GM19467 (cell line): Measurements from ENCODE around the gene REEP6.

Experiments
- ATAC-seq: cut with Tn5 transposase; IDR thresholded peaks from one replicate; pipeline ENCODE4 v1.9.1; 2021; ENCODE audit warnings: mild to moderate bottlenecking, moderate library complexity; ENCODE audit not compliant: unreplicated experiment

Gene REEP6

DNA sequence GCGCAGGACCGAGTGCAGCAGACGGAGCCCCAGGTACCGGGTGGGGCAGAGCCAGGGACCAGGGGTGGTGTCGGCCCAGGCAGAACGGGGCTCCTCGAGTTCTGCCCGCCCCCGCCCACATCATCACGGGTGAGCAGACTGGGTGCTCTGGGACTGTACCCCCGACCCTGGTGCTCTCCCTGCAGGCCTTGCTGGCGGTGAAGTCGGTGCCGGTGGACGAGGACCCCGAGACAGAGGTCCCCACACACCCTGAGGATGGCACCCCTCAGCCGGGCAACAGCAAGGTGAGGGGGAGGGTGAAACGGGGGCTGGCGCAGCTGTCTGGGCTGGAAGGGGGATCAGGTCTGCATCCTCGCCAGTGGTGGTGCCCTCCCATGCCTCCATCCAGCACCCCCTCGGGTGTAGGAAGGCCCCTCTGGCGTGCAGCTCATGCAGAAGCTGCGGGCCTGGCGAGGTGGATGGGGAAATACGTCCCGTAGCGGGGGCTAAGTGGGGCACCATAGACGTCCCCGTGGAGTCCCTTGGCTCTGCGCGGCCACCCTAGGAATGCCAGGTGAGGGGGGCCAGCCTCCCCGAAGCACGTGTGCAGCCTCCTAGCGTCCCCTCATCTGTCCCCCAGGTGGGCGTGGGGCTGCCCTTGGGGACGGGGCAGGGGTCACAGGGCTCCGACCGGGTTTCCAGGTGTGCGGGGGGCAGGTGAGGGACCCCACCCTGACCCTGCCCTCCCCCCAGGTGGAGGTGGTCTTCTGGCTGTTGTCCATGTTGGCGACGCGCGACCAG lies 34.7 kb upstream of the REEP6 start:
- ATAC-seq, result no peak

DNA sequence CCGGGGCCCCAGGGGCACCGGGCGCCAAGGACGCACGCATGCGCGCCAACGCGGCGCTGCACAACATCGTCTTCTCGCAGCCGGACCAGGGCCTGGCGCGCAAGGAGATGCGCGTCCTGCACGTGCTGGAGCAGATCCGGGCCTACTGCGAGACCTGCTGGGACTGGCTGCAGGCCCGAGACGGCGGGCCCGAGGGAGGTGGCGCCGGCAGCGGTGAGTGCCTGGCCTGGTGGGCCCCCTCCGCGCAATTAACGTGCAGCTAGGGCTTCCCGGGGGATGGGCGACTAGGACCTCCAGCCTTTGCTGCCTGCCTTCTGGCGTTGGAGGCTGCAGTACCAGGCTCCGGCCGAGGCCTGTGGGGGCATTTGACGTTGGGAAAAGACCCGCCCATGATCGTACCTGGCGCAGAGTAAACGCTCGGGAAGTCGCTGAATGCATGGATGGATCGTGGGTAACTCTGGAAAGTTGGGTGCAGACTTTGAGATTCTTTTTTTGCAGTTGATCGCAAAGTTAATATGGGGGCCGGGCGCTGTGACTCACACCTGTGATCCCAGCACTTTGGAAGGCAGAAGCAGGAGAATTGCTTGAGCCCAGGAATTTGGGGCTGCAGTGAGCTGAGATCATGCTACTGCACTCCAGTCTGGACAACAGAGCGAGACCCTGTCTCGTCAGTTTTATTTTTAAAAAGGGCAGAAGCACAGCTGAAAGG lies 33.8 kb upstream of the REEP6 start:
- ATAC-seq, result no peak

DNA sequence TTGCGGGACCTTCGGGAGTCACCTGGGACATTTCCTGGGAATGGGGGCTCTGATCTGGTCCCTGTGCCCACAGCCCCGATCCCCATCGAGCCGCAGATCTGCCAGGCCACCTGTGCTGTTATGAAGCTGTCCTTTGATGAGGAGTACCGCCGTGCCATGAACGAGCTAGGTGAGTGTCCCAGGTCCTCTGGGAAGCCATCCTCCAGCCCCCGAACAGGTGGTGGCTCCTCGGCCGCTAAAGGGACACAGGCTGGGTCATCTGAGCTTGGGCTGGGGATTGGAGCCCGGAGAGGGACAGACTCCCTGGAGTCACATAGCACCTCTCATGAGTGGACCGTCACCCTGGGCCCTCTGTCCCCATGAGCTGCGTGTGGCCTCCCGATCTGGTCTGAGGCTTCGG lies 33.1 kb upstream of the REEP6 start:
- no peak for ATAC-seq

DNA sequence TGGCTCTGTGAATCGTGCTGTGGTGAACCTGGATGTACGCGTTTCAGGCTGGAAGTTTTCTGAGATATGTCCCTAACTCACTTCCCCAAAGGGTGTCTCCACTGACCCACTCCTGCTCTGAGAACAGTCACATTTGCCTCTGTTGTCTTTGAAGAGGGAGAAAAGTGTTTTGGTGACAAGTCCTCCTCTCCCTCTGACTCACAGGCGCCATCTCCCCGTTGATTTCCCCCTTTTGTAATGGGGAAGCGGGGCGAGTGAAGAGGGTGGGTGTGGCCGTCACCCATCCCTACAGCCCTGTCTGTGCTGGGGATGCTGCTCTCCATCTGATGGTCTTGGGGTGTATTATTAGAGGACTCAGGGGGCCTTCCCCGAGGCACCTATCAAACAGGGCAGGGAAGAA lies 31.5 kb upstream of the REEP6 start:
- ATAC-seq, result no peak

DNA sequence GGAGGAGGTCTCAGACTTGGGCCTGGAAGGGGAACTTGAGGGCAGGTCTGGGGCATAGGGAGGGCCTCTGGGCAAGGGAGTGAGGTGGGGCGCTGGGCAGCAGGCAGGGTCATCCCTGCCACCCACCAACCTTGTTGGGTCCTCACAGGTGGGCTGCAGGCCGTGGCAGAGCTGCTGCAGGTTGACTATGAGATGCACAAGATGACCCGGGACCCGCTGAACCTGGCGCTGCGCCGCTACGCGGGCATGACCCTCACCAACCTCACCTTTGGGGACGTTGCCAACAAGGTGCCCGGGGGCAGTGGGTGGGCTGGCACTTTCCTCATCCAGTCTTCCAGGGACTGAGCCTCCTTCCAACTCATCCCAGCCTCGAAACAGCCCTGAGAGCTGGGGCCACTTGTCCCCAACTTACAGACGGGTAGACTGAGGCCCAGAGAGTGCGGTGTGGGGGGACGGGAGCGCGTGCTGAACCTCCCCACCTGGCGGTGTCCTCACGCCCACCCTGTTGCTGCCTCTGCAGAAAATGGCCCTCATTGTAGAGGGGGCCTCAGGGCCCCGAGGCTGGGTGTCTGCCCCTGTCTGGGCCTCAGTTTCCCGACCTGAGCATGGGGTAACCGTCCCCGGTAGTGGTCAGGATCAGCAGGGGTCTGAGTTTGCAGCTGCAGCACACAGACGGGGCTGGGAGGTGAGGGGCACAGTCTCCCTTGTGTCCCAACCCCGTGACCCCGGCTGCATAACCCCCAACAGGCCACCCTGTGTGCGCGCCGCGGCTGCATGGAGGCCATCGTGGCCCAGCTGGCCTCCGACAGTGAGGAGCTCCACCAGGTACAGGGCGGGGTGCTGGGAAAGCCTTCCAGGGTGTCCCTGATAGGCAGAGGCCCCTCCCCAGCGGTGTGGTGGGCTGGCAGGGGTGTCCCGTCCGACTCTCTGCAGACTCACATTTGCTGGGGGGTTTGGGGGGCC lies 30.7 kb upstream of the REEP6 start:
- ATAC-seq, result no peak

GRCh38 chr19:1461862-1462261 lies 29.1 kb upstream of the REEP6 start:
- ATAC-seq, result no peak

DNA sequence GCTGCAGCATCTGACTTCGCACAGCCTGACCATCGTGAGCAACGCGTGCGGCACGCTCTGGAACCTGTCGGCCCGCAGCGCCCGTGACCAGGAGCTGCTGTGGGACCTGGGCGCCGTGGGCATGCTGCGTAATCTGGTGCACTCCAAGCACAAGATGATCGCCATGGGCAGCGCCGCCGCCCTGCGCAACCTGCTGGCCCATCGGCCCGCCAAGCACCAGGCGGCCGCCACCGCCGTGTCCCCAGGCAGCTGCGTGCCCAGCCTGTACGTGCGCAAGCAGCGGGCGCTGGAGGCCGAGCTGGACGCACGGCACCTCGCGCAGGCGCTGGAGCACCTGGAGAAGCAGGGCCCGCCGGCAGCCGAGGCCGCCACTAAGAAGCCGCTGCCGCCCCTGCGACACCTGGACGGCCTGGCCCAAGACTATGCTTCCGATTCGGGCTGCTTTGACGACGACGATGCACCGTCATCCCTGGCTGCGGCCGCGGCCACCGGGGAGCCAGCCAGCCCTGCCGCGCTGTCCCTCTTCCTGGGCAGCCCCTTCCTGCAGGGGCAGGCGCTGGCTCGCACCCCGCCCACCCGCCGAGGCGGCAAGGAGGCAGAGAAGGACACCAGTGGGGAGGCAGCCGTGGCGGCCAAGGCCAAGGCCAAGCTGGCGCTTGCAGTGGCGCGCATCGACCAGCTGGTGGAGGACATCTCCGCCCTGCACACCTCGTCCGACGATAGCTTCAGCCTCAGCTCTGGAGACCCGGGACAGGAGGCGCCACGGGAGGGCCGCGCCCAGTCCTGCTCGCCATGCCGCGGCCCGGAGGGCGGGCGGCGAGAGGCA lies 25.6 kb upstream of the REEP6 start:
- no peak for ATAC-seq

- no peak for ATAC-seq
These were observed 24.9 kb upstream of the REEP6 start for GRCh38 chr19:1466018-1466460.

DNA sequence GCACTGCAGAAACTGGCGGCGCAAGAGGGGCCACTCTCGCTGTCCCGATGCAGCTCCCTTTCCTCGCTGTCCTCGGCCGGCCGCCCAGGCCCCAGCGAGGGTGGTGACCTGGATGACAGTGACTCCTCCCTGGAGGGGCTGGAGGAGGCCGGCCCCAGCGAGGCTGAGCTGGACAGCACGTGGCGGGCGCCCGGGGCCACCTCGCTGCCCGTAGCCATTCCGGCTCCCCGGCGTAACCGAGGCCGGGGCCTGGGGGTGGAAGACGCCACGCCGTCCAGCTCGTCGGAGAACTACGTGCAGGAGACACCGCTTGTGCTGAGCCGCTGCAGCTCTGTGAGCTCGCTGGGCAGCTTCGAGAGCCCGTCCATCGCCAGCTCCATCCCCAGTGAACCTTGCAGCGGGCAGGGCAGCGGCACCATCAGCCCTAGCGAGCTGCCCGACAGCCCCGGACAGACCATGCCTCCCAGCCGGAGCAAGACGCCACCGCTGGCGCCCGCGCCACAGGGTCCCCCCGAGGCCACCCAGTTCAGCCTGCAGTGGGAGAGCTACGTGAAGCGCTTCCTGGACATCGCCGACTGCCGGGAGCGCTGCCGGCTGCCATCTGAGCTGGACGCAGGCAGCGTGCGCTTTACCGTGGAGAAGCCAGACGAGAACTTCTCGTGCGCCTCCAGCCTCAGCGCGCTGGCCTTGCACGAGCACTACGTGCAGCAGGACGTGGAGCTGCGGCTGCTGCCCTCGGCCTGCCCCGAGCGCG lies 24.3 kb upstream of the REEP6 start:
- ATAC-seq, result no peak

DNA sequence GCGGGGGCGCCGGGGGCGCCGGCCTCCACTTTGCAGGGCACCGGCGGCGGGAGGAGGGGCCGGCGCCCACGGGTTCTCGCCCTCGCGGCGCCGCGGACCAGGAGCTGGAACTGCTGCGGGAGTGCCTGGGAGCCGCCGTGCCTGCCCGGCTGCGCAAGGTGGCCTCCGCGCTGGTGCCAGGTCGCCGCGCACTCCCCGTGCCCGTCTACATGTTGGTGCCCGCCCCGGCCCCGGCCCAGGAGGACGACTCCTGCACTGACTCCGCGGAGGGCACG lies 23.8 kb upstream of the REEP6 start:
- ATAC-seq, result no peak

DNA sequence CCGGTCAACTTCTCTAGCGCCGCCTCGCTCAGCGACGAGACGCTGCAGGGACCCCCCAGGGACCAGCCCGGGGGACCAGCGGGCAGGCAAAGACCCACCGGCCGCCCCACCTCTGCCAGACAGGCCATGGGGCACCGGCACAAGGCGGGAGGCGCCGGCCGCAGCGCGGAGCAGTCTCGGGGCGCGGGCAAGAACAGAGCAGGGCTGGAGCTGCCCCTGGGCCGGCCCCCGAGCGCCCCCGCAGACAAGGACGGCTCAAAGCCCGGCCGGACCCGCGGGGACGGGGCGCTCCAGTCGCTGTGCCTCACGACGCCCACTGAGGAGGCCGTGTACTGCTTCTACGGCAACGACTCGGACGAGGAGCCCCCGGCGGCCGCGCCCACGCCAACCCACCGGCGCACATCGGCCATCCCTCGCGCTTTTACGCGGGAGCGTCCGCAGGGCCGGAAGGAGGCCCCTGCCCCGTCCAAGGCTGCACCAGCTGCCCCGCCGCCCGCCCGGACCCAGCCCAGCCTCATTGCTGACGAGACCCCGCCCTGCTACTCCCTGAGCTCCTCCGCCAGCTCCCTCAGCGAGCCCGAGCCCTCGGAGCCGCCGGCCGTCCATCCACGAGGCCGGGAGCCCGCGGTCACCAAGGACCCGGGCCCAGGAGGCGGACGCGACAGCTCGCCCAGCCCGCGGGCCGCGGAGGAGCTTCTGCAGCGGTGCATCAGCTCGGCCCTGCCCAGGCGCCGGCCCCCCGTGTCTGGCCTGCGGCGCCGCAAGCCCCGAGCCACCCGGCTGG lies 23.3 kb upstream of the REEP6 start:
- no peak for ATAC-seq

- ATAC-seq, result no peak
These were observed 22.6 kb upstream of the REEP6 start for GRCh38 chr19:1468274-1468820.

DNA sequence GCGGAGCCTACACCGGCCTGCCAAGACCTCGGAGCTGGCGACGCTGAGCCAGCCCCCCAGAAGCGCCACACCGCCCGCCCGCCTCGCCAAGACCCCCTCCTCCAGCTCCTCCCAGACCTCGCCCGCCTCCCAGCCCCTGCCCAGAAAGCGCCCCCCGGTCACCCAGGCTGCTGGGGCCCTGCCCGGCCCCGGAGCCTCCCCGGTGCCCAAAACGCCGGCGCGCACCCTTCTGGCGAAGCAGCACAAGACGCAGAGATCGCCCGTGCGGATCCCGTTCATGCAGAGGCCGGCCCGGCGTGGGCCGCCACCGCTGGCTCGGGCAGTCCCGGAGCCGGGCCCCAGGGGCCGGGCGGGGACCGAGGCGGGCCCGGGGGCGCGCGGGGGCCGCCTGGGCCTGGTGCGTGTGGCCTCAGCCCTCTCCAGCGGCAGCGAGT lies 22.1 kb upstream of the REEP6 start:
- ATAC-seq, result no peak

- no peak for ATAC-seq
These were observed 21.5 kb upstream of the REEP6 start for GRCh38 chr19:1469255-1470054.

DNA sequence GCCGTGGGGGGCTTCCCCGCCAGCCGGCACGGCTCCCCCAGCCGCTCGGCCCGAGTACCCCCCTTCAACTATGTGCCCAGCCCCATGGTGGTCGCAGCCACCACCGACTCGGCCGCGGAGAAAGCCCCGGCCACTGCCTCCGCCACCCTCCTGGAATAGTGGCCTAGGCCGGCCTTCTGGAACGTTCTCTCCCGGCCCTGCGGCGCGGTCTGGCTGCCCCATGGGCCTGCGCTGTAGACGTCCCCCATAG lies 21.0 kb upstream of the REEP6 start:
- no peak for ATAC-seq

DNA sequence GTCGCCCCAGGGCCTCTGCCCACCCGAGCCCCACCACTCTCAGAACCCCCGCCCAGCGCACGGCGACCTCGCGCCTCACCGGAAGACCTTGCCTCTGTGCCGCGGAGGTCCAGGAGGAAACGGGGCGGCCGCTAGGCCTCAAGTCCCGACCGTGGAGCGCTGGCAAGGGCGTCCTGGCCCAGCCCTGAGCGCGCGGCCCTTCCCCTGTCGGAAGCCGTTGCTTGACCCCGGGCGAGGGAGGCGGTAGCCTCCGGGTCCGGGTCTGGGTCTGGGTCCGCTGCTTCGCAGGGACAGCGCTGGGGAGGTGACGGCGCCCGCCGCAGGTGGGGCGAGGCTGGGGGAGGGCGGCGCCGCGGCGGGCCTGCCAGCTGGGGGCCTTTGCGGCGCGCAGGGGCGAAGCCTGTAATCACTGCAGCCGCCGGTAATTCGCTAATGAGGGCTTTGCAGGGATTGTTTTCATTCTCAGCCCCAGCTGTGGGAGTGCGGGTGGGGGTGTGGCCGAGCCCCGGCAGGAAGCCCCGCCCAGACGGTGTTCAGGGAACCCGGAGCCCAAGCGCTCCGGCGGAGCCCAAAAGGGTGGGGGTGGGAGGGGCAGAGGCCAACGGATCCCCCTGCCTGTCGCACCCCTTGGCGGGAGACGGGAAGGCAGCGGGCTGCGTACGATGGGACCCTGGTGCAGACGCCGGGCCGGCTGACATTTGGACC lies 20.5 kb upstream of the REEP6 start:
- no peak for ATAC-seq

GRCh38 chr19:1471010-1471514 lies 19.9 kb upstream of the REEP6 start:
- no peak for ATAC-seq
